MM.1S (cell line): ENCODE data around the gene RSPH6A.

Source experiments
- DNase-seq: peaks from one replicate; pipeline ENCODE4 v3.0.0-alpha.2; 2015
- H2AFZ ChIP-seq: fragments of 300-600 bp; sonication (generic); 2 replicates; pipeline ENCODE4 v1.6.0; 2016; ENCODE audit warnings: antibody characterized with exemption, low read length
- H3F3A ChIP-seq: fragments of 300-600 bp; sonication (generic); 2 replicates; pipeline ENCODE4 v1.6.1; 2016; ENCODE audit warnings: mild to moderate bottlenecking, antibody characterized with exemption, low read length, moderate library complexity, mixed read lengths; ENCODE audit not compliant: insufficient read depth
- H3K27ac ChIP-seq: fragments of 300-600 bp; sonication (generic); 2 replicates; pipeline ENCODE4 v1.5.1; 2016; ENCODE audit warnings: mild to moderate bottlenecking, low read length
- H3K27me3 ChIP-seq: fragments of 300-600 bp; sonication (generic); replicated peaks from 2 replicates; pipeline ENCODE4 v1.6.0; 2016; ENCODE audit warnings: low read length; ENCODE audit not compliant: insufficient read depth
- H3K36me3 ChIP-seq: fragments of 300-600 bp; sonication (generic); replicated peaks from 2 replicates; pipeline ENCODE4 v1.6.1; 2016; ENCODE audit warnings: mild to moderate bottlenecking, low read length, mixed read lengths; ENCODE audit not compliant: insufficient read depth
- H3K4me1 ChIP-seq: fragments of 300-600 bp; sonication (generic); 2 replicates; pipeline ENCODE4 v1.6.1; 2016; ENCODE audit warnings: low read length, mixed read lengths
- H3K4me2 ChIP-seq: fragments of 300-600 bp; sonication (generic); 2 replicates; pipeline ENCODE4 v1.6.0; 2016; ENCODE audit warnings: low read depth, low read length
- H3K4me3 ChIP-seq: fragments of 300-600 bp; sonication (generic); 2 replicates; pipeline ENCODE4 v1.5.1; 2016; ENCODE audit warnings: low read length, mixed read lengths
- H3K79me2 ChIP-seq: fragments of 300-600 bp; sonication (generic); 2 replicates; pipeline ENCODE4 v1.6.1; 2016; ENCODE audit warnings: mixed run types, low read length, mixed read lengths
- H3K9ac ChIP-seq: fragments of 300-600 bp; sonication (generic); 2 replicates; pipeline ENCODE4 v1.6.1; 2016; ENCODE audit warnings: low read length, mixed read lengths
- H3K9me2 ChIP-seq: fragments of 300-600 bp; sonication (generic); replicated peaks from 2 replicates; pipeline ENCODE4 v1.6.1; 2016; ENCODE audit warnings: mild to moderate bottlenecking, low read length, mixed read lengths; ENCODE audit not compliant: insufficient read depth
- H3K9me3 ChIP-seq: fragments of 300-600 bp; sonication (generic); replicated peaks from 2 replicates; pipeline ENCODE4 v1.6.1; 2016; ENCODE audit warnings: mild to moderate bottlenecking, low read length, mixed read lengths; ENCODE audit not compliant: insufficient read depth
- H4K20me1 ChIP-seq: fragments of 300-600 bp; sonication (generic); 2 replicates; pipeline ENCODE4 v1.6.1; 2016; ENCODE audit warnings: mild to moderate bottlenecking, low read length, moderate library complexity, mixed read lengths; ENCODE audit not compliant: insufficient read depth
- CTCF ChIP-seq: fragments of 300-600 bp; sonication (generic); IDR thresholded peaks from 2 replicates; pipeline ENCODE4 v1.5.1; 2016; ENCODE audit warnings: antibody characterized with exemption, low read length, mixed read lengths
- EZH2 ChIP-seq: fragments of 300-600 bp; sonication (generic); optimal IDR thresholded peaks from 2 replicates; pipeline ENCODE3; 2017; ENCODE audit warnings: low read depth, mild to moderate bottlenecking, antibody characterized with exemption, low read length, mixed read lengths
- EZH2phosphoT487 ChIP-seq: fragments of 300-600 bp; sonication (generic); IDR thresholded peaks from 2 replicates; pipeline ENCODE4 v1.6.1; 2018; ENCODE audit warnings: antibody characterized with exemption, low read length

RSPH6A gene

GRCh38 chr19:45767881-45768654, 47.0 kb downstream of the RSPH6A start:
- peaks cover 14% of the 10 kb centered on the region for H3F3A ChIP-seq
- peak overlapping the region; percentile 7; the same call in 1 of the 2 replicates for H3K9ac ChIP-seq
- peak overlapping the region; percentile 90 for H3K4me3 ChIP-seq
- H4K20me1 ChIP-seq, result no peaks in the 10 kb centered on the region
- no peaks in the 10 kb centered on the region for H3K9me3 ChIP-seq
- H3K4me1 ChIP-seq, result peaks cover 5% of the 10 kb centered on the region
- peak overlapping the region; percentile 99 for H3K4me2 ChIP-seq
- TF ChIP-seq EZH2phosphoT487 (no peak), CTCF (no peak), EZH2 (no peak)
- no peaks in the 10 kb centered on the region for H3K79me2 ChIP-seq
- peaks cover 22% of the 10 kb centered on the region; the same call in 1 of the 2 replicates for H3K27me3 ChIP-seq
- H3K27ac ChIP-seq, result no peak overlapping the region
- DNase-seq, result peak; percentile 44
- peak overlapping the region; percentile 64 for H2AFZ ChIP-seq
- no peaks in the 10 kb centered on the region for H3K36me3 ChIP-seq
- no peaks in the 10 kb centered on the region for H3K9me2 ChIP-seq

GRCh38 chr19:45767410-45767880, 47.7 kb downstream of the RSPH6A start:
- no peaks in the 10 kb centered on the region for H4K20me1 ChIP-seq
- H3K27ac ChIP-seq, result no peak overlapping the region
- TF ChIP-seq EZH2phosphoT487, result no peak
- no peak for TF ChIP-seq EZH2
- no peak for TF ChIP-seq CTCF
- peak overlapping the region; percentile 64; the same call in 1 of the 2 replicates for H2AFZ ChIP-seq
- no peaks in the 10 kb centered on the region for H3K9me3 ChIP-seq
- no peaks in the 10 kb centered on the region for H3K36me3 ChIP-seq
- H3K9me2 ChIP-seq, result no peaks in the 10 kb centered on the region
- peak overlapping the region; percentile 90; the same call in 1 of the 2 replicates for H3K4me3 ChIP-seq
- peak overlapping the region; percentile 99; the same call in 1 of the 2 replicates for H3K4me2 ChIP-seq
- peaks cover 28% of the 10 kb centered on the region; the same call in 1 of the 2 replicates for H3K27me3 ChIP-seq
- no peak for DNase-seq
- H3F3A ChIP-seq, result peaks cover 14% of the 10 kb centered on the region
- no peak overlapping the region; the same call in 1 of the 2 replicates for H3K9ac ChIP-seq
- peaks cover 5% of the 10 kb centered on the region for H3K4me1 ChIP-seq
- H3K79me2 ChIP-seq, result no peaks in the 10 kb centered on the region

GRCh38 chr19:45766869-45767346, 48.2 kb downstream of the RSPH6A start:
- H3K9ac ChIP-seq, result no peak overlapping the region
- no peaks in the 10 kb centered on the region for H3K79me2 ChIP-seq
- H3K27me3 ChIP-seq, result peaks cover 33% of the 10 kb centered on the region; the same call in 1 of the 2 replicates
- no peaks in the 10 kb centered on the region for H3K9me2 ChIP-seq
- peaks cover 10% of the 10 kb centered on the region for H3F3A ChIP-seq
- TF ChIP-seq CTCF (no peak), EZH2 (no peak), EZH2phosphoT487 (no peak)
- H3K36me3 ChIP-seq, result no peaks in the 10 kb centered on the region
- peaks cover 5% of the 10 kb centered on the region for H3K4me1 ChIP-seq
- no peak for DNase-seq
- no peak overlapping the region for H3K4me3 ChIP-seq
- no peak overlapping the region for H3K4me2 ChIP-seq
- H3K9me3 ChIP-seq, result no peaks in the 10 kb centered on the region
- H2AFZ ChIP-seq, result no peak overlapping the region
- no peaks in the 10 kb centered on the region for H4K20me1 ChIP-seq
- H3K27ac ChIP-seq, result no peak overlapping the region
